Osteoblast (primary cell): ENCODE data around the gene PCDH12. TPM values are rescaled to one million over a fixed set of nuclear protein-coding genes. Genes with fewer than 3 reads are reported as not detected.

ENCODE experiments used
- DNase-seq: peaks from one replicate; pipeline ENCODE4 v3.0.0; 2011; ENCODE audit warnings: low spot score, mixed read lengths; ENCODE audit not compliant: insufficient read length; ENCODE audit errors: missing footprints
- H2AFZ ChIP-seq: 2 replicates; pipeline ENCODE4 v1.6.0; 2011; ENCODE audit warnings: mild to moderate bottlenecking, low read length
- H3K27ac ChIP-seq: 2 replicates; pipeline ENCODE4 v1.5.1; 2011; ENCODE audit warnings: mild to moderate bottlenecking, low read depth, low read length, moderate library complexity
- H3K27me3 ChIP-seq: 2 replicates; pipeline ENCODE4 v1.6.0; 2012; ENCODE audit warnings: mild to moderate bottlenecking, control low read depth, inconsistent platforms, low read length, moderate library complexity; ENCODE audit not compliant: insufficient read depth
- H3K36me3 ChIP-seq: 2 replicates; pipeline ENCODE4 v1.5.1; 2011; ENCODE audit warnings: mild to moderate bottlenecking, low read length, control low read depth, moderate library complexity; ENCODE audit not compliant: insufficient read depth
- H3K4me1 ChIP-seq: 2 replicates; pipeline ENCODE4 v1.5.1; 2011; ENCODE audit warnings: mild to moderate bottlenecking, low read length, control low read depth, moderate library complexity; ENCODE audit not compliant: insufficient read depth
- H3K4me2 ChIP-seq: 2 replicates; pipeline ENCODE4 v1.6.0; 2011; ENCODE audit warnings: mild to moderate bottlenecking, low read length; ENCODE audit not compliant: insufficient read depth
- H3K4me3 ChIP-seq: fragments of 200-600 bp; sonication (generic); 3 replicates; pipeline ENCODE4 v1.5.1; 2012; ENCODE audit warnings: mild to moderate bottlenecking, low read length, inconsistent platforms; ENCODE audit not compliant: insufficient read depth
- H3K79me2 ChIP-seq: 2 replicates; pipeline ENCODE4 v1.6.0; 2012; ENCODE audit warnings: mild to moderate bottlenecking, low read length, control low read depth, inconsistent platforms; ENCODE audit not compliant: insufficient read depth
- H3K9me3 ChIP-seq: 2 replicates; pipeline ENCODE4 v1.5.1; 2011; ENCODE audit warnings: low read depth, low read length, control low read depth
- H4K20me1 ChIP-seq: 2 replicates; pipeline ENCODE4 v1.6.0; 2012; ENCODE audit warnings: mild to moderate bottlenecking, low read length, control low read depth; ENCODE audit not compliant: insufficient read depth
- total RNA-seq: library from RNA; depleted of rRNA; stranded (reverse); fragments of >200 nt; gene quantifications from 2 replicates; pipeline ENCODE4 v1.2.3, GENCODE V29; 2012
- TF ChIP-seq, protein P1 (sequence below): IDR thresholded peaks from 2 replicates; pipeline ENCODE4 v1.5.1; 2011; ENCODE audit warnings: mild to moderate bottlenecking, low read depth, low read length, moderate library complexity; ENCODE audit errors: extremely low read depth

Gene PCDH12
- total RNA-seq, 1 donor, result not detected

DNA sequence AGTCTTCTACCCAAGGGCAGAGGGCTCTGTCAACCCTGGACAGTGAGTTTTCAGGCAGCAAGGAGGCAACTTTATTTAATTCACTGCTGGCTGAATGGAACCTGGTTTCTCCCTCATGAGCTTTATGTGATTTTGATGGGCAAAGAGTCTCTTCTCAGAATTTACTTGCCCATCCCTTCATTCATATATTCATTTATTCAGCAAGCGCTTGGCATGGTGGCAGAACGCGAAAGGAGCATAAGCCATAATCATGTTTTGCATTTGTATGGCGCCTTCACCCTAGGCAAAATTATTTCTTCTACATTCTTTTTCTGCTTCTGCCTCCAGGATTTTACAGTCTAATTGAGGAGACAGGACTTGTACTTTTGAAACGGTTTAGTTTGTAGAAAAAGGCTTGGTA lies 26.3 kb downstream of the PCDH12 start:
- Histone ChIP-seq H3K4me3 (no peak overlapping the region), H3K36me3 (peaks cover 91% of the 10 kb centered on the region), H3K79me2 (peaks cover 1% of the 10 kb centered on the region), H2AFZ (no peak overlapping the region), H4K20me1 (peaks cover 6% of the 10 kb centered on the region), H3K27me3 (no peaks in the 10 kb centered on the region), H3K4me2 (no peak overlapping the region), H3K9me3 (no peaks in the 10 kb centered on the region), H3K4me1 (no peaks in the 10 kb centered on the region), H3K27ac (no peak overlapping the region)
- TF ChIP-seq, protein P1, sequence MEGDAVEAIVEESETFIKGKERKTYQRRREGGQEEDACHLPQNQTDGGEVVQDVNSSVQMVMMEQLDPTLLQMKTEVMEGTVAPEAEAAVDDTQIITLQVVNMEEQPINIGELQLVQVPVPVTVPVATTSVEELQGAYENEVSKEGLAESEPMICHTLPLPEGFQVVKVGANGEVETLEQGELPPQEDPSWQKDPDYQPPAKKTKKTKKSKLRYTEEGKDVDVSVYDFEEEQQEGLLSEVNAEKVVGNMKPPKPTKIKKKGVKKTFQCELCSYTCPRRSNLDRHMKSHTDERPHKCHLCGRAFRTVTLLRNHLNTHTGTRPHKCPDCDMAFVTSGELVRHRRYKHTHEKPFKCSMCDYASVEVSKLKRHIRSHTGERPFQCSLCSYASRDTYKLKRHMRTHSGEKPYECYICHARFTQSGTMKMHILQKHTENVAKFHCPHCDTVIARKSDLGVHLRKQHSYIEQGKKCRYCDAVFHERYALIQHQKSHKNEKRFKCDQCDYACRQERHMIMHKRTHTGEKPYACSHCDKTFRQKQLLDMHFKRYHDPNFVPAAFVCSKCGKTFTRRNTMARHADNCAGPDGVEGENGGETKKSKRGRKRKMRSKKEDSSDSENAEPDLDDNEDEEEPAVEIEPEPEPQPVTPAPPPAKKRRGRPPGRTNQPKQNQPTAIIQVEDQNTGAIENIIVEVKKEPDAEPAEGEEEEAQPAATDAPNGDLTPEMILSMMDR, result no peak
- no peak for DNase-seq

DNA sequence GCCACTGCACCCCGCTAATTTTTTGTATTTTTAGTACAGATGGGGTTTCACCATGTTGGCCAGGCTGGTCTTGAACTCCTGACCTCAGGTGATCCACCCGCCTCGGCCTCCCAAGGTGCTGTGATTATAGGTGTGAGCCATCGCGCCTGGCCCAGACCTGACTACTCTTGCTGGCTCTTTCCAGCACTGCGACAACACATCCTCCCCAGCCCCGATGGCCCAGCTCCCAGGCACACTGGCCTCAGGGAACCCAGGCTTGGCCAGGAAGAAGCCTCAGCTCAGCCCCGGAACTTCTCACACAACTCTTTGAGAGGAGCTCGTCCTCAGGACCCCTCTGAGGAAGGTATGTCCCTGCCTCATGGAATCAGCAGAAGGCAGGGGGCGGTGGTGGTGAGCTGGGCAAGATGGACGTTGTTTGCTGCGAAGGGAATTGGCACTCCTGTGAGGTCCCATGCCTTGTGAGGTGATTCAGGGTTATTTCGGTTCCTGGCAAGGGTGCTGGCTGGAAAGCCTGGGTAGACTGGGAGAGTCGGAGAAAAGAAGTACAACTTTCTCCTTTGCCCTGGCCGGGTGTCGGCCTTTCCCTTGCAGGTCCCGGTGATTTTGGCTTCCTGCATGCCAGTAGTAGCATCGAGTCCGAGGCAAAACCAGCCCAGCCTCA lies 28.5 kb downstream of the PCDH12 start:
- DNase-seq, result no peak
- Histone ChIP-seq H3K4me2 (no peak overlapping the region), H3K27me3 (no peaks in the 10 kb centered on the region), H3K36me3 (peaks cover 84% of the 10 kb centered on the region), H2AFZ (no peak overlapping the region), H3K9me3 (no peaks in the 10 kb centered on the region), H3K27ac (no peak overlapping the region), H3K79me2 (peaks cover 12% of the 10 kb centered on the region), H4K20me1 (peaks cover 10% of the 10 kb centered on the region), H3K4me1 (no peaks in the 10 kb centered on the region), H3K4me3 (no peak overlapping the region)
- TF ChIP-seq, protein P1, result no peak

DNA sequence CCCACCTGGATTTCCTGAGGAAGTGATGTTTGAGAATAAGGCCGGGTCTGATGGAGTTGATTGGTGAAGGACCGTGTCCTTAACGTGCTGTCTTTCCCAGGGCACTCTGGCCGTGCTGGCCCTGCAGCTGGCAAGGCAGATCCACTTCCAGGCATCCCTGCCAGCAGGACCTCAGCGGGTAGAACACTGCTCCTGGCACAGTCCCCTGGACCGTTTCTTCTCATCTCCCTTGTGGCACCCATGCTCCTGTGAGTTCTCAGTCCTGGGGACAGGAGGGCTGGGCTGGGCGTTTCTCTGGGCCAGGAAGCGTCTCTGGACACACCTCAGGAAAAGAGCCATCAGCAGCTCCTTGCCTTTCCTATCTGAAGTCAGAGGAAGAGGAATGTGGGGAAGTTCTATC lies 30.0 kb downstream of the PCDH12 start:
- Histone ChIP-seq H3K36me3 (peaks cover 71% of the 10 kb centered on the region), H3K27ac (no peak overlapping the region), H3K9me3 (no peaks in the 10 kb centered on the region), H4K20me1 (peaks cover 10% of the 10 kb centered on the region), H3K4me2 (no peak overlapping the region), H3K4me1 (peaks cover 8% of the 10 kb centered on the region), H2AFZ (no peak overlapping the region), H3K4me3 (no peak overlapping the region), H3K27me3 (no peaks in the 10 kb centered on the region), H3K79me2 (peaks cover 20% of the 10 kb centered on the region)
- TF ChIP-seq, protein P1, result no peak
- DNase-seq, result no peak

DNA sequence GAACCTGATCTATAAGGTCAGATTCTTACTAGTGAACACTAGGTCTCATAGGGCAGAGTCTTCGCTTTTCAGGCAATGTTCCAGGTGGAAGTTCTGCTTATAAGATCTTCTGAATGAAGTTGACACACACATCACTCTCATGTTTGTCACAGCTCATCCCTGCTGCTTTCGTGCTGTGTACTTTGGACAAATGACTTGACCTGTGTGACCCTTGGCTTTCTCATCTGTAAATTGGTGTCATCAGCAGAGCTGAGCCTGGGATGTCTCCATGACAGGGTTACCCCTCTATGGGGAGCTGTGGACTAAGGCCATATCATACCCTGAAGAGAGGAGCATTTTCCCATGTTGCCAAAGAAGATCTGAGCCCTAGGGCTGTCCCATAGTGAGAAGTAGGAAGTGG lies 31.6 kb downstream of the PCDH12 start:
- Histone ChIP-seq H3K27ac (no peak overlapping the region), H4K20me1 (peaks cover 10% of the 10 kb centered on the region), H3K79me2 (peaks cover 21% of the 10 kb centered on the region), H2AFZ (no peak overlapping the region), H3K4me2 (no peak overlapping the region), H3K4me1 (peaks cover 14% of the 10 kb centered on the region), H3K9me3 (no peaks in the 10 kb centered on the region), H3K36me3 (peaks cover 60% of the 10 kb centered on the region), H3K27me3 (no peaks in the 10 kb centered on the region), H3K4me3 (no peak overlapping the region)
- peak; percentile 15 for DNase-seq
- TF ChIP-seq, protein P1, result no peak
